ENCODE data around the gene GSDME.

GSDME gene

DNA sequence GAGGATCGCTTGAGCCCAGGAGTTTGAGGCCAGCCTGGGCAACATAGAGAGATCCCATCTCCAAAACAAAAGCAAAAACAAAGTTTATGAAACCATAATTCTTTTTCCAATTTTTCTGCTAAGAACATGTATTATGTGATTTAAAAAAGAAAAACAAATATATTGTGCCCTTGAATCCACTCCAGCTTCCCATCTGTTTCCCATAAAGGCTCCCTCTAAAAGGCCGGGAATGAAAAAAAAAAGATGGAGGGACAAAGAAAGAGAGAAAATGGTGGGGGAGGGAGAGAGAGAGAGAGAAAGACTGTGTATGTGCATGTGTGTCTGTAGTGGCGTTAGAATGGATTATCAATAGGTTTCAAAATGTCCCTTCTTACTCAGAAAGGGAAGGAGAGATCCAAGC lies 20.5 kb upstream of the GSDME start:
- H3K4me3 ChIP-seq (replicated peaks in 1 of 2; ENCODE audit: low read depth in 2 of 2, low read length in 2 of 2), result no peak overlapping the region
- DNase-seq (ENCODE audit: low read depth in 2 of 2), result no peak
- TF ChIP-seq, protein P1, sequence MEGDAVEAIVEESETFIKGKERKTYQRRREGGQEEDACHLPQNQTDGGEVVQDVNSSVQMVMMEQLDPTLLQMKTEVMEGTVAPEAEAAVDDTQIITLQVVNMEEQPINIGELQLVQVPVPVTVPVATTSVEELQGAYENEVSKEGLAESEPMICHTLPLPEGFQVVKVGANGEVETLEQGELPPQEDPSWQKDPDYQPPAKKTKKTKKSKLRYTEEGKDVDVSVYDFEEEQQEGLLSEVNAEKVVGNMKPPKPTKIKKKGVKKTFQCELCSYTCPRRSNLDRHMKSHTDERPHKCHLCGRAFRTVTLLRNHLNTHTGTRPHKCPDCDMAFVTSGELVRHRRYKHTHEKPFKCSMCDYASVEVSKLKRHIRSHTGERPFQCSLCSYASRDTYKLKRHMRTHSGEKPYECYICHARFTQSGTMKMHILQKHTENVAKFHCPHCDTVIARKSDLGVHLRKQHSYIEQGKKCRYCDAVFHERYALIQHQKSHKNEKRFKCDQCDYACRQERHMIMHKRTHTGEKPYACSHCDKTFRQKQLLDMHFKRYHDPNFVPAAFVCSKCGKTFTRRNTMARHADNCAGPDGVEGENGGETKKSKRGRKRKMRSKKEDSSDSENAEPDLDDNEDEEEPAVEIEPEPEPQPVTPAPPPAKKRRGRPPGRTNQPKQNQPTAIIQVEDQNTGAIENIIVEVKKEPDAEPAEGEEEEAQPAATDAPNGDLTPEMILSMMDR (IDR thresholded peaks at IDR 0.05; ENCODE audit: low read depth, low read length), result no peak

DNA sequence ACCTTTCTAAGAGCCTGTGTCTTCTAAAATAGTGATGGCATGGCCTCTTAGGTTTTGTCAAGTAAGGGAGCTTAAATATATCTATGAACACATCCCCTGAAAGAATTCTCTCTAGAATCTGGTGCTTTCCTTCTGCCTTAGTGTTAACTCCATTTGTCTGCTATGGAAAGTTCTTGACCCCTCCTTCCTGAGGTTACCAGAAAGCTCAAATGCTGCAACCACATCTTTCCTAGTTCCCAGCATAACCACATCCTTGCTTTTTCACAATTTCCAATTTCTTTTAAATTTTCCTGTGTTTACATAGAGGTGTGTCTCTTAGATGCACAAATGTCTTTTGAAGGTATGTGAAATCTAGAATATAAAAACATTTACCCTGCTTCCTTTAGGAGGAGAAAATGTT lies 16.4 kb upstream of the GSDME start:
- TF ChIP-seq, protein P1 (IDR thresholded peaks at IDR 0.05; ENCODE audit: low read depth, low read length), result no peak
- DNase-seq (ENCODE audit: low read depth in 2 of 2), result no peak
- H3K4me3 ChIP-seq (replicated peaks in 1 of 2; ENCODE audit: low read depth in 2 of 2, low read length in 2 of 2), result no peak overlapping the region

DNA sequence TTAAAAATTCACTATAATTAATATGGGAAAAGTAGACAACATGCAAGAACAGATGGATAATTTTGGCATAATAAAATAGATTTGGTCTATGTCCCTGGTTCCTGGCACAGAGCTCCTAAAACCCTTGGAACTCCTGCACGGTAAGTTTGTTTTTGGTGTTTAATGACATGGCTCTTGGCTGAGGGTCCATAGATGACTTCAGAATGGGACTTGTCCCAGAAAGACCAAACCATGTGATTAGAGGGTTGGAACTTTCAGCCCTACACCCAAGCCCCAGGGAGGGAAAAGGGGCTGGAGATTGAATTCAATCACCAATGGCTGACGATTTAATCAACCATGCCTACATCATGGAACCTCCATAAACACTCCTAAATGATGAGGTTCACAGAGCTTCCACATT lies 12.6 kb upstream of the GSDME start:
- TF ChIP-seq, protein P1 (IDR thresholded peaks at IDR 0.05; ENCODE audit: low read depth, low read length), result no peak

DNA sequence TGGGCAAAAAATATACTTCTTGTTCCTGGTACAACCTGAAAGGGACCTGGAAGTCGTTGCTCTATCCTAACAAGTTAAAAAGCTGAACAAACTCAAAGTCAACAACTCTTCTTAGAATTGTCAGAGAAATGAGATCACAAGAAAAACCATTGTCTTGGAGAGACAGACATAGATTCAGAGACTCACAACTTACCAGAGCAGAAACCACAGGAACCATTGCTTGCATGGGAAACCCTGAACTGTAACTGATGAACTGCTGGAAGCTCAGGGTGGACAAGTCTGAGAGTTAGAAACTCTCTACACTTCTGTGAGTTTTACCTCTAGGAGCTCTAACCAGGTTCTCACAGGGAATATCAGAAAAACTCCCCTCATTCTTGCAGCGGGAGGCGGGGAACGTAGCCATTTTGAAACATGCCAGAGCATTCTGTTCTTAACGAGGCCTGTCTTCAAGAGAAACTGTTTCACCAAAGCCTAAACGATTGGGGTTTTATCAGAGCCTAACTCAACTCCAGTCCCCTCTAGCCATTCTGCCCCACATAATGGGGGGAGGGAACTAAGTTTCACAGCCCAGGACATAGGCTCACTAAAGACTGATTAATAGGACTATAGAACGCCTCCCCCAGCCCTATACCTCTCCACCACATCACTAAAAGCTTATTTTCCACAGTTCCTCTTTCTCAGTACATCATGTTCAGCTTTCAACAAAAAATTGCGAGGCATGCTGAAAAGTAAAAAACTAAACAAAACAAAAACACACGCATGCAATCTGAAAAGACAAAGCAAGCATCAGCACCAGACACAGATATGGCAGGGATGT lies 12.0 kb upstream of the GSDME start:
- TF ChIP-seq, protein P1 (IDR thresholded peaks at IDR 0.05; ENCODE audit: low read depth, low read length), result no peak
- H3K4me3 ChIP-seq (replicated peaks in 1 of 2; ENCODE audit: low read depth in 2 of 2, low read length in 2 of 2), result no peak overlapping the region
- no peak for DNase-seq (ENCODE audit: low read depth in 2 of 2)

More for the DNA sequence above, 12.6 kb upstream of the GSDME start:
- H3K4me3 ChIP-seq (replicated peaks in 1 of 2; ENCODE audit: low read depth in 2 of 2, low read length in 2 of 2), result no peak overlapping the region
- DNase-seq (ENCODE audit: low read depth in 2 of 2), result no peak

DNA sequence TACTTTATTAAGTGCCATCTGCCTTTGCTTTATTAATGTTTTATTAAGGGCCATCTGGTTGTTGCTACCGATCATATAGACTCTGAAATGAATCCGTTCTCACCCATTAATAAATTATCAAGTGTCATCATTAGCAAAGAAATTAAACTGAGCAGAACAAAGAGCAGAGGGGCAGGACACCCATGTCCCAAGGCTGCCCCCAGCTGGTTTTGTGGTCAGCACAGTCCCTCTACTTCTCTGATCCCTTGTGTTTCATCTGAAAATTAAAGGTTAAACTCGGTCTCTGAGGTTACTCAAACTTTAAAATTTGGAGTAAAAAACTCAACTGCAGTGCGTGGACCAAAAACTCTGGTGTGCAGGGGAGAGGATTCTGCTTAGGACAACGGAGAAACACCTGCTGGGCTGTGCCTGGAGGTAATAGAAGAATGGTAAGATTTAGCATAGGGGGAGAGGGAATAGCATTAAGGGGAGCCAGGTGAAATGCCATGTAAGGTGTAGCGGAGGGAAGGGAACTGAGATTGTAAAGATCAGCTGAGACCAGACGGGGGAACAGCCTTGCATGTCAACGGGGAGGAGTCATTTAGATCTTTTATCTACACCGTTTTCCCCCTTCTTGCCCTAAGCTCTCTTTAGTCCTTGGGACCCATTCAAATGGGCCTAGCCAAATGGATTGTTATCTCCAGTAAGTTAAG lies 10.8 kb upstream of the GSDME start:
- DNase-seq (ENCODE audit: low read depth in 2 of 2), result no peak
- H3K4me3 ChIP-seq (replicated peaks in 1 of 2; ENCODE audit: low read depth in 2 of 2, low read length in 2 of 2), result no peak overlapping the region
- TF ChIP-seq, protein P1 (IDR thresholded peaks at IDR 0.05; ENCODE audit: low read depth, low read length), result no peak

DNA sequence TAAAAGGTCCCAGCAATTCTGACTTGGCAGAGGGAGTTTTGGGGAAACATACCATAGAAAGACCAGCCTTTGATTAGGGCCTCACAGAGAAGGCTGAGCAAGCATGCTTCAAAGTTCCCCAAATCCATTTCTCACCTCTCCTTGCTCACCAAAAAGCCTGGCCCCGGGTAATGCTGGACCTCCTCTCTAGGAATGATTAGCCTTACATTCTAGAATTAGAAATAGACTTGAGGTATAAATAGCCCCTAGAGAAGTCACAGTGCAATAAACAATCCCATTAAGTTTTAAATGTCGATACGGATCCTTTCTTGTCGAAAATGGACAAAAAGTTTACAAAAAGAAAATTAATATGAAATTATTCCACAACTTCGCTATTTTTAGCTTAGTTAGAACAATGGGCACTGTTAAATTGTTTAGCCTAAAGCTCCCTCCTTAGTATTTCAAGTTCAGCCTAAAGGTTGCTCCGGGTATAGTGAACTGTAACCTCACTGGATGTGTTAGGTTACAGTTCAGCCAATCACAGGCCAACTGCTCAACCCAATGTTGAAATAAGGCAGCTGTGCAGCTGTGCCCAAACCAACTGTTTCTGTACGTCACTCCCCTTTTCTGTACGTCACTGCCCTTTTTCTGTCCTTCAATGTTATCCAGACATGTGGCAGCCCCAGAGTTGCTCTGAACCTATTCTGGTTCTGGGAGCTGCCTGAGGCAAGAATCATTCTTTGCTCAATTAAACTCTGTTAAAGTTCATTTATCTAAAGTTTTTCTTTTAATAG lies 7.9 kb upstream of the GSDME start:
- TF ChIP-seq, protein P1 (IDR thresholded peaks at IDR 0.05; ENCODE audit: low read depth, low read length), result no peak
- peak in 1 of 2 donors; percentile 35 for DNase-seq (ENCODE audit: low read depth in 2 of 2)
- H3K4me3 ChIP-seq (replicated peaks in 1 of 2; ENCODE audit: low read depth in 2 of 2, low read length in 2 of 2), result no peak overlapping the region

Measured in cardiac fibroblast (primary cell).